ENCODE measurements around the gene APOA4.
A peak's percentile ranks its signal among the peaks of the same experiment; 100 is the strongest.

APOA4 gene
- 0 reads per million in 2 donors for total RNA-seq

- DNase-seq, result no peak
Measured at GRCh38 chr11:116823031-116823843, at the start of gene APOA4. Gene APOA4, minus strand, starts transcription at chr11:116823304. Its CDS starts 113 bp downstream, at chr11:116823191.

- no peak for DNase-seq
Measured at GRCh38 chr11:116871248-116871647, 48.1 kb upstream of the APOA4 start.

DNA sequence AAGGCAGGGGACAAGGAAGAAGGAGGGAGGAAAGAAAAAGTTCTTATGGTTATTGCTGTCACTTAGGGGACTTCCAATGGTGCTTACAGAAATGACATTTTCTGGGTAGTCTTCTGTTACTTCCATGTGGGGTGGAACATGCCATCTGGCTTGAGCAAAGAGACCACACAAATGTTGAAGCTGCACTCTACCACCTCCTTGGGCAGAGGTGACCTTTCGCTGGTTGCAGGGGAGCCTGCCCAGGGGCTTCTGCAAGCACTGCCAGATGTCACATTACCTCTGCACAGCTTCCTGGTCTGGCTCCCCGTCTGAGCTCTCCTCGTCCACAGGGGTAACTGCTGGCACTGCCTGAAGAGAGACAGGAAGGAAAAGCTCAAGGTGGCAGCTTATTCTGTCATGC lies 47.0 kb upstream of the APOA4 start:
- no peak for DNase-seq

DNA sequence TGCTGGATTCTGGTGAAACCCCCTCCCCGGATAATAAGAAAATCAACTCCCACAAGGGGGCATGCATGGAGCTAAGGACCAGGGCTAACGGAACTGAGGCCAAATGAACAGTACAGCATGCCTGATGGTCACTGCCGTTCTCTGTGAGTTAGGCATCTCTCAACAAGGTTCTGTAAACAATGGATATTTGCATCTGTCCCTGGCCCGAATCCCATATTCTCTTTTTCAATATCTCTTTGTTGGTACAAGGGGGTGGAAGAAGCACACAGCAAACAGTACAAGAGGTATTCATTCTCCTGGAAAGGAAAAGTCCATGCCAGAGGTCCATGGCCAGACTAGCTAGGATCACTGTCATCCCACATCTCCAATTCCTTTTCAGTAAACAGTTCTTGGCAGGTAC lies 46.5 kb upstream of the APOA4 start:
- DNase-seq, result no peak

DNA sequence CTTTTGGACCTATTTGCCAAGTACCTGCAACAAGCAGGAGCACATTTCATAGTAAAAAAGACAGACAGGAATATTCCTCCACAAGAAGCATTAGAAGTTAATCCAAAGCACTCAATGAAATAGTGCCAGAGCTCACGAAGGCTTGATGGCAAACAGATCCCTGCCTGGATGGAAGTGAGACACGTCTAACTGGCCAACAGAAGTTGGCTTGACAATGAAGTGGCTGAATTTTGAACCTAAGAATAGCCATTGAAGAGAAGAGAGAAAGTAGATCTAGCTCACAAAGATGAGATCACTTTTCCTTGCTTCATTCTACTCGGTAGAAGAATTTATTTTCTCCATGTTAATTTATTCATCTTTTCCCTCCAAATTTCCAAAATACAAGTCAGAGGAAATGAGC lies 45.0 kb upstream of the APOA4 start:
- DNase-seq, result no peak

GRCh38 chr11:116867619-116868018 lies 44.5 kb upstream of the APOA4 start:
- no peak for DNase-seq

- DNase-seq, result no peak
Measured at GRCh38 chr11:116866804-116867455, 43.8 kb upstream of the APOA4 start.

- DNase-seq, result no peak
Measured at GRCh38 chr11:116865696-116866095, 42.6 kb upstream of the APOA4 start.

- no peak for DNase-seq
Measured at GRCh38 chr11:116864531-116864930, 41.4 kb upstream of the APOA4 start.

DNA sequence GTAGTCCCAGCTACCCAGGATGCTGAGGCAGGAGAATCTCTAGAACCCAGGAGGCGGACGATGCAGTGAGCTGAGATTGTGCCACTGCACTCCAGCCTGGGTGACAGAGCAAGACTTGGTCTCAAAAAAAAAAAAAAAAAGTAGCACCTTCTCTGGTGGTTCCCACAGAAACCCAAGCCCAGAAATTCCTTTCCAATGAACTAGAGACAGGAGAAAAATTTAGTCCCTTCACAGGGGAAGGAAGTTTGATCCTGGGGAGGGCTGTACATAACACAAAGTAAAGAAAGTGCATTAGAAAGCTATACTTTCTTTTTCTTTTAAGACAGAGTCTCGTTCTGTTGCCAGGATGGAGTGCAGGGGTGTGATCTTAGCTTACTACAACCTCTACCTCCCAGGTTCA lies 39.8 kb upstream of the APOA4 start:
- DNase-seq, result no peak

DNA sequence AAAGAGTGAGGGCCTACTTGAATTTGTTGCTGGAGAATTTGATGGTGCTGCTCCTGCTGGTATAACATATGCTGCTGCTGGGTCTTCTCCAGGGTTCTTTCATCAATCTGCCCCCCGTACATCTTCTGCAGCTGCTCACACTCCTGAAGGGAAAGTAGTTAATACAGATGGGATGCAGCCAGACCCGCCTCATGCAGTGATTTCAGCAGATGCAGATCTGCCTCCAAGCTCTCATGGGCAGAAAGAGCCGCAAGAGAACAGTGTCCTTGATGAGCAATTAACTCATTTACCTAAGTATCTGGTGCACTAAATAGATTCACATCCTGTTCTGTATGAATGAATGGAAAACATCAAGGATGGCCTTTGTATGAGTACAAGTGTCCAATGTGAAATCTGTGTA lies 39.1 kb upstream of the APOA4 start:
- DNase-seq, result no peak

DNA sequence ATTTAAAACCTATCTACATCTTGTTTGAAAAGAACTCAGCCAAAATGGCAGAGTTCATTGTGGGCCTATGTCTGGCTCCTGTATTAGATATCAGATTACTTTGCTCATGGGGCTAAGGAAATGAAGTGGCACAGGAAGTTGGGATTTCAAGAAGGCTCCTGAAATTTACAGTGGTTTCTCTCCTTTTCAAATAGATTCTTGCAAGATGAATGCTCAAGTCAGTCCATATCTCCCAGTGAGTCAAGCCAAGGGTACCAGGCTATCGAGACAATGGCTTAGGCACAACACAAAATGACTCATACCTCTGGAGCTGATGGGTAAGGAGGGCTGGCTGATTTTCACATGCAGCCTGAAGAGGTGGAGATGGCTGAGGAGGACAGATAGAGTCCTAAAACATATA lies 38.4 kb upstream of the APOA4 start:
- DNase-seq, result no peak

GRCh38 chr11:116860303-116860702 lies 37.2 kb upstream of the APOA4 start:
- no peak for DNase-seq

GRCh38 chr11:116859175-116859574 lies 36.1 kb upstream of the APOA4 start:
- no peak for DNase-seq

DNA sequence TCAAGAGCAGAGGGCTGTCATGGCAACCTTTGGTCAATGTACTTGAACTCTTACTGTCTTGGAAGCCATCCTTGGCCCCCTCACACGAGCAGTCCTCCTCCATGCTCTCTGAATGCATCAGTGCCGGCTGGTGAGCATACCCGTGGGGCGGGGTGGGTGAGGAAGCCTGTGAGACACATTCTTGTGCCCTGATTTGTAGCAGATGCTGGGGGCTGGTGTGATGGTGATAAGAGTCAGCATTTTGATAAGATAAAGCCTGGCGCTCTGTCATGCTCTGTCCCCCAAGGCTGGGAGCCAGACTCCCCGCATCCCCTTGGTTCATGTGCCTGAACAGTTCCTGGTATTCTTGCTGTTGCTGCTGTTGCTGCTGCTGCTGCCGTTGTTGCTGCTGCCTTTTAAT lies 34.8 kb upstream of the APOA4 start:
- DNase-seq, result no peak

- no peak for DNase-seq
Measured at GRCh38 chr11:116857316-116857715, 34.2 kb upstream of the APOA4 start.

GRCh38 chr11:116856423-116856822 lies 33.3 kb upstream of the APOA4 start:
- no peak for DNase-seq

- DNase-seq, result no peak
Measured at GRCh38 chr11:116855413-116855812, 32.3 kb upstream of the APOA4 start.

GRCh38 chr11:116853461-116854073 lies 30.5 kb upstream of the APOA4 start:
- peak; percentile 20 for DNase-seq

GRCh38 chr11:116852261-116853031 lies 29.3 kb upstream of the APOA4 start:
- DNase-seq, result no peak

- peak; percentile 51 for DNase-seq
Measured at GRCh38 chr11:116851626-116852025, 28.5 kb upstream of the APOA4 start.

- no peak for DNase-seq
Measured at GRCh38 chr11:116849486-116849885, 26.4 kb upstream of the APOA4 start.

GRCh38 chr11:116849060-116849459 lies 26.0 kb upstream of the APOA4 start:
- no peak for DNase-seq

All from T-helper 9 cell (primary cell).